Stimulated activated CD8-positive, alpha-beta memory T cell treated with anti-CD3 and anti-CD28 coated beads, Interleukin-12 subunit alpha, Interleukin-12 subunit beta, amount 100 ng/mL, for 1 hour (primary cell): ENCODE results near the gene UBE2S.
"Not testable (repeated sequence)": the region's sequence is repeated elsewhere in the genome, so short reads cannot be mapped to it uniquely, and the experiment has no call there.

Experiments
- DNase-seq: peaks from one replicate; pipeline ENCODE4 v3.0.0-alpha.2; 2020; ENCODE audit warnings: low read depth

The UBE2S gene

DNA sequence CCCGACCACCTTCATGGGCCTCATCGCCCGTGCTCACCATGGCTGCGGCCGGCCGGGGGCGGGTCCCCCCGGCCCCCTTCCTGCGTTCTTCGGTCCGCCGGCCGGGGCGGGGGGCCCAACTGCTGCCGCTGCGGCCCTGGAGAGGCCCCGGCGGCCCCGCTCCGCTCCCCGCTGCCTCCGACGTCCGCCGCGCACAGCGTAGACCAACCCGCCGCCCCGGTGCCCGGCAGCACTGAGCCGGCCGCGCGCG is at the start of gene UBE2S:
Gene UBE2S (minus strand): TSS at position 239 of the 250 bp plus-strand sequence. CDS start 199 bp downstream, at position 40.
- DNase-seq, result not testable (repeated sequence)

- DNase-seq, result no peak
Observed at GRCh38 chr19:55456347-55456746, 48.8 kb upstream of the UBE2S start.

DNA sequence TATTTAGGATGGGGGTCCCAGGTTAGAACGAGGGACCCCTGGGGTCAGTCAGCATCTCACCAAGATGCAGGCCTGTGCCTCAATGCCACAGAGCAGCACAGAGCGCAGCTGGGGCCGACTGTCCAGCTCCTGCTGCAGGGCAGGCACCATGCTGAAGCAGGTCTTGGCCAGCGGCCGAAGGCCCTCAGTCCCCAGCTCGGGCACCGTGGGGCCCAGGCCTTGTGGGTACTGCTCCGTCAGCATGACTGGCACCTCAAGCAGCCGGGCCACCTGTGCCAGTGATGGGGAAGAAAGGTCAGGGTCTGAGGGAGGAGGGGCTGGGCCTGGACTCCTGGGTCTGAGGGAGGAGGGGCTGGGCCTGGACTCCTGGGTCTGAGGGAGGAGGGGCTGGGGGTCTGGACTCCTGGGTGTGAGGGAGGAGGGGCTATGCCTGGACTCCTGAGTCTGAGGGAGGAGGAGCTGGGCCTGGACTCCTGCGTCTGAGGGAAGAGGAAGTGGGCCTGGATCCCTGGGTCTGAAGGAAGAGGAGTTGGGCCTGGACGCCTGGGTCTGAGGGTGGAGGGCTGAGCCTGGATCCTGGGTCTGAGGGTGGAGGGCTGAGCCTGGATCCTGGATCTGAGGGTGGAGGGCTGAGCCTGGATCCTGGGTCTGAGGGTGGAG is 48.1 kb upstream of the UBE2S start:
- no peak for DNase-seq

DNA sequence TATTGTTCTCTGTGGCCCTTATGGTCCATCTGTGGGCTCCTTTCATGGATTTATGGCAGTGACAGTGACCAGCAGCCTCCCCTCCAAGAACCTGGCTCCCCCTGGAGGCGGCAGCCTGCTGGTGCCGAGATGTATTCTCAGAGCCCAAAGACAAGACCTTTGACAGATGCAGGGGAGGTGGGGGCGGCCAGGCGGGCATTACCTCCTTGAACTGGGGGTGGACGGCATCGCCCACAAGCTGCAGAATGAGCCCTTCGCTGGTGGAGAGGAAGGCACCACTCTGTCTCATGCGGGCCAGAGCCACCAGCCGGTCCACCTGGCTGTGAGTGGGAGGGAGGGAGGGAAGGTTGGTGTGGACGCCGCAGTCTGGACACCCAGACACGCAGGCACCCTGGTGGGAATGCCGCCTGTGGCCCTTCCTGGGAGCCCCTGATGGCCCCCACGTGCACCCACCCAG is 47.2 kb upstream of the UBE2S start:
- no peak for DNase-seq

- no peak for DNase-seq
Observed at GRCh38 chr19:55453511-55454260, 46.1 kb upstream of the UBE2S start.

DNA sequence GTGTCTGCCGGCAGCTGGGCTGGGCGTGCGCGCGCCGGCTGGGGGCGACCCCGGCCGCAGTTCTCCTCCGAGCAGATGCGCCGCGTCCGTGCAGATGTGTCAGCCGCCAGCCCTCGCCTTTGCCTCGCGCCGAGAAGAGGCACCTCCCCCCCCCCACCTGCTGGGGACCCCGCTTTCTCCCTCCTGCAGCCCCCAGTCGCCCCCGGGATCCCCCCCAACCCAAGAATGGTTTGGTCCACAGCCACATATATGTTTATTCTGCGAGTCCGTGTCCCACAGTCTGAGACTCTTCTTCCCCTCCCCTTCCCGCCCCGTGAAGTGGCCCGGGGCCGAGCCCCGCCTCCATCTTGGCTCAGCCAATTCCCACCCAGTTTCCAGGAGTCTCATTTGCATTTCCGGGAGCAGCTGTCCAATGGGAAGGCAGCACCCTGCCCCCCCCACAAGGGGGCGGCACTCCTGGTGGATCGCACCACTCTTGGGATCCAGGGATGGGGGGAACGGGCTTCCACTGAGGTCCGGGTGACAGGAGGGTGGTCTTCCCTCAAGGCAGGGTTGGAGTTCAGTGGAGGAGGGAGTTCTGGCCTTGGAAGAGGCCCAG is 45.3 kb upstream of the UBE2S start:
- DNase-seq, result no peak

- no peak for DNase-seq
Observed at GRCh38 chr19:55451965-55452748, 44.6 kb upstream of the UBE2S start.

DNA sequence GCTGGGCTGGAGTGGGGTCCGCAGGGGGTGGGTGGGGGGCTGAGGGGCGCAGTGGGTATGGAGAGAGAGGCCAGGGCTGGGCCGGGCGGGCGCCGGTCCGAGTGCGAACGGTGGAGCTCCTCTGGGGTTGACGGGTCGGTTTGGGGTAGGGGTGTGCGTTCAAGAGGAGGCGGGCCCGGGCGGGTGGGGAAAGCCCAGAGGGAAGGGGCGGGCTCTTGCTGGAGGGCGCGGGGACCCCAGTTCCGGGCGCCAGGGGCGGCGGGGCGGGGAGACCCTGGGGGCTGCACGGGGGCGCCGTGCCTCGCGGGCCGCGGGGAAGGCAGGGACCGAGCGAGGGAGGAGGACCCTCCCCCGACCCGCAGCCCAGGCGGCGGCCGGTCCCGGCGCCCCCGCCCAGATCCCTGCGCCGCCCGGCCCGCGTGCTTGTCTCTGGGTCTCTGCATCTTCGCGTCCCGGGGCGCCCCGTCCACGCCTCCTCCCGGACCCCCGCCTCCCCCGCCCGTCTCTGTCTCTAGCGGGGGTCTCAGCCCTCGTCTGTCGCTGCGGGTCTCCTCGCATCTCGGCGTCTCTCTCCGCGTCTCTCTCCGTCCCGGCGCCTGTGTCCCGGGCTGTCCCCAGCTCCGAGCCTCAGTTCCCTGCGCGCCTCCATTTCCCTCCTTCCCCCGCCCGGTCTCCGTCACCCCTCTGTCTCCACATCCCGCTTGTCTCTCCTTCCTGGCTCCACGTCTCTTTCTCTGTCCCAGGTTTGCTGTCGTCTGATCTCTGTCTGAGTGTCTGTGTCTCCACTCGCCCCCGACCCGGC is 43.8 kb upstream of the UBE2S start:
- no peak for DNase-seq

DNA sequence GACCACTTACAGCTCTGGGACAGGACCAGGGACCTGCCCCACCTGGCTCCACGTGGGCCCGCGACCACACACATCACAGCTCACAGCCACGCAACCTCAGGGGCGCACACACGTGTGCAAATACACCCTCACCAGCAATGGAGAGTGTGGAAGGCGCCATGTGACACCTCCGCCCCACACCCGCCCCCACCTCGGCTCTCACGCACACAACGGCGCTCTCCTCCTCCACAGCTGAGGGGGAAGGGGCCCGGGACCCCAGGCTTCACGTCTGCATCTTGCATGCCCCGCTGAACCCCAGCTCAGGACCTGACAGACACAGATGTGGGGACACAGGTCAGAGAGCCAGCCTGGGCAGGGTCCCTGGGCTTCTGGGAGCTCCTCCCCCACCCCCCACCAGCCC is 41.9 kb upstream of the UBE2S start:
- no peak for DNase-seq

GRCh38 chr19:55448175-55448490 is 40.5 kb upstream of the UBE2S start:
- not testable (repeated sequence) for DNase-seq

GRCh38 chr19:55447421-55448174 is 40.0 kb upstream of the UBE2S start:
- DNase-seq, result no peak

DNA sequence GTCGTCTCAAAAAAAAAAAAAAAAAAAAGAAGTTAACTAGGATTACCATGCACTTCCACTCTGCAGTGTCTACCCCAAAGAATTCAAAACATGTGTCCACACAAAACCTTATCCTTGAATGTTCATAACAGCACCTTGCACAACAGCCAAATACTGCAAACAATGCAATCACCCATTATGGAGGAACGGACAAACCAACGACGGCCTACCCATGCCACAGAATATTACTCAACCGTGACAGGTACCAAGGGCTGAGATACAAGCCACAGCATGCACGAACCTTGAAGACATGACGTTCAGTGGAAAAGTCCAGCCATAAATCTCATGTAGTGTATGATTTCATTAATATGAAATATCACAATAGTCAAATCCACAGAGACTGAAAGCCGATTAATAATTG is 38.5 kb upstream of the UBE2S start:
- DNase-seq, result no peak

- no peak for DNase-seq
Observed at GRCh38 chr19:55444646-55445045, 37.1 kb upstream of the UBE2S start.

GRCh38 chr19:55443824-55444480 is 36.4 kb upstream of the UBE2S start:
- DNase-seq, result no peak

- no peak for DNase-seq
Observed at GRCh38 chr19:55443045-55443823, 35.6 kb upstream of the UBE2S start, which contains the start of gene SHISA7. TSS of gene SHISA7 (minus strand) at chr19:55443300. CDS start at chr19:55442863, 437 bp downstream.

- DNase-seq, result no peak
Observed at GRCh38 chr19:55442372-55442961, 34.9 kb upstream of the UBE2S start.

DNA sequence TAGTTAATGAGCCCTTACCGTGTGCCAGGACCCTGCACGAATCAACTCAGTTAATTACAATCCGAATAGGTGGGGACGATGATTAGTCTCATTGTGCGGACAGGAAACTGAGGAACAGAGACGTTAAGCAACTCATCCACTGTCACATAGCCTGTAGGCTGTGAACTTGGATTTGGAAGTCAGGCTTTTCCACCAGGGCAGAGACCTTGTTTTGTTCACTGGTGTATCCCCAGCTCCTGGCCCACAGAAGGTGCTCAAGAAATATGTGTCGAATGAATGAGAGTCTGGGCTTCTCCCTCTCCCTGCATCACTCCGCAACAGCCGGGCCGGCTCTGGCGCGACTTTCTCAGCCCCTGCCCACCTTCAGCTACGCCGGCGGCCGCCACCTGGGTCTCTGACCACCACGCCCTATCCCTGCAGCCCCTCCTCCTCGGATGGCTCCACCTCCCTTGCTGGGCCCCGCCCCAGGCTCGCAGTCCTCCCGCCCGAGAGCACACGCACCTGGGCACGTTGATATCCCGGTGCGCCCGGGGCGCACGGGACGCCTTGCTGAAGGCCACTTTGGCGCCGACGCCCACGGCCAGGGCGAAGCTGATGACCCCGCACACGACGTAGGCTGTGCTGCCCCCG is 34.2 kb upstream of the UBE2S start:
- no peak for DNase-seq

GRCh38 chr19:55441319-55441691 is 33.7 kb upstream of the UBE2S start:
- no peak for DNase-seq
